T-cell (primary cell): ENCODE results near the gene LARGE1. TPM values are rescaled to one million over a fixed set of nuclear protein-coding genes. Genes with fewer than 3 reads are reported as not detected.

Experiments used
- ATAC-seq, 4 experiments: fragments of 200-7000 bp in 3 of 4; fragments of 150-1000 bp in 1 of 4; cut with Tn5 transposase; replicated peaks in 1 of 4; 1 replicate in 3 of 4; 2 replicates in 1 of 4; pipeline ENCODE4 v1.10.0; 2021; ENCODE audit warnings: moderate library complexity in 3 of 4, mild to moderate bottlenecking in 2 of 4, moderate number of reproducible peaks in 1 of 4
- CTCF ChIA-PET, 2 donors: fragments of 300-600 bp; sonication (Branson Sonifier 250); formaldehyde crosslinking; loops; one replicate each; lab custom pipeline; 2022; ENCODE audit warnings: antibody characterized with exemption in 2 of 2; lab: Charles Lee
- POLR2A ChIA-PET, 2 donors: fragments of 300-600 bp; sonication (Branson Sonifier 250); formaldehyde crosslinking; loops; one replicate each; lab custom pipeline; 2022; ENCODE audit warnings: antibody characterized with exemption in 2 of 2; lab: Charles Lee
- DNase-seq, 35 experiments: peaks; one replicate each; pipeline versions ENCODE4 v3.0.0 to v3.0.0-alpha.2; 2013 to 2023
- H3K27ac ChIP-seq: one replicate; pipeline ENCODE4 v1.5.1; 2013; ENCODE audit warnings: low read length
- H3K27me3 ChIP-seq, 2 experiments: replicated peaks in 1 of 2; 1 replicate in 1 of 2; 2 replicates in 1 of 2; pipeline versions ENCODE4 v1.6.1 to v1.7.0; 2013; ENCODE audit warnings: low read length in 1 of 2, mixed read lengths in 1 of 2; ENCODE audit not compliant: control insufficient read depth in 2 of 2, insufficient read depth in 2 of 2; ENCODE audit errors: extremely low read depth in 1 of 2
- H3K36me3 ChIP-seq, 2 donors: 1 replicate in 1 of 2; 2 replicates in 1 of 2; pipeline versions ENCODE4 v1.6.1 to v1.7.0; 2013; ENCODE audit warnings: low read length in 1 of 2; ENCODE audit not compliant: control insufficient read depth in 2 of 2, insufficient read depth in 1 of 2; ENCODE audit errors: extremely low read depth in 1 of 2
- H3K4me1 ChIP-seq, 2 experiments: 1 replicate in 1 of 2; 2 replicates in 1 of 2; pipeline versions ENCODE4 v1.6.1 to v1.7.0; 2013; ENCODE audit warnings: low read length in 2 of 2, mixed read lengths in 1 of 2; ENCODE audit not compliant: insufficient read depth in 2 of 2, control insufficient read depth in 1 of 2; ENCODE audit errors: extremely low read depth in 1 of 2
- H3K4me3 ChIP-seq, 2 donors: 1 replicate in 1 of 2; 2 replicates in 1 of 2; pipeline versions ENCODE4 v1.5.1 to v1.7.0; 2013; ENCODE audit warnings: mild to moderate bottlenecking in 2 of 2, low read length in 1 of 2, moderate library complexity in 1 of 2; ENCODE audit not compliant: control insufficient read depth in 1 of 2; ENCODE audit errors: extremely low read depth in 1 of 2
- H3K9me3 ChIP-seq: 2 replicates; pipeline ENCODE4 v1.7.0; 2013
- H3K27ac Mint-ChIP-seq, 2 donors: one replicate each; pipeline ENCODE4 v1.8.0; 2020 to 2021; ENCODE audit warnings: mild to moderate bottlenecking in 2 of 2, mixed read lengths in 2 of 2
- H3K27me3 Mint-ChIP-seq, 2 donors: one replicate each; pipeline ENCODE4 v1.8.0; 2021 to 2022; ENCODE audit warnings: mixed read lengths in 2 of 2
- H3K36me3 Mint-ChIP-seq: one replicate; pipeline ENCODE4 v1.8.0; 2021; ENCODE audit warnings: mixed read lengths
- H3K4me1 Mint-ChIP-seq, 3 donors: one replicate each; pipeline ENCODE4 v1.8.0; 2020 to 2022; ENCODE audit warnings: mixed read lengths in 3 of 3, mild to moderate bottlenecking in 1 of 3
- H3K4me3 Mint-ChIP-seq, 3 donors: one replicate each; pipeline ENCODE4 v1.8.0; 2020 to 2022; ENCODE audit warnings: mild to moderate bottlenecking in 3 of 3, mixed read lengths in 3 of 3, moderate library complexity in 3 of 3
- H3K9me3 Mint-ChIP-seq, 3 donors: one replicate each; pipeline ENCODE4 v1.8.0; 2020 to 2022; ENCODE audit warnings: mixed read lengths in 3 of 3
- WGBS: methylation state at CpG from one replicate; pipeline ENCODE4 v1.1.5; 2013; ENCODE audit warnings: missing lambda C conversion rate; ENCODE audit not compliant: insufficient coverage; 5-methylcytosine and 5-hydroxymethylcytosine counted together
- total RNA-seq, 35 experiments: library from RNA in 6 of 35; stranded (reverse) in 6 of 35; fragments of 120-200 nt in 1 of 35; gene quantifications; one replicate each; pipeline versions ENCODE4 v1.2.1 to v1.2.4 and lab custom pipeline; 2013 to 2026

LARGE1 gene
- total RNA-seq, 5 donors from 2014 or later (not counting 1 experiment from before 2014, with no cell fraction given): 0.53 to 6.1 (median 3.0) TPM

- Histone ChIP-seq H3K4me3 (no peak overlapping the region), H3K36me3 (no peaks in the 10 kb centered on the region), H3K4me1 (no peaks in the 10 kb centered on the region), H3K27me3 (peaks cover 0 to 2% of the 10 kb centered on the region in 2 experiments), H3K9me3 (no peaks in the 10 kb centered on the region), H3K27ac (no peak overlapping the region)
- CTCF ChIA-PET: no interaction called here
- no peak for ATAC-seq
- POLR2A ChIA-PET: no interaction called here
- Mint-ChIP-seq H3K4me1 (no peaks in the 10 kb centered on the region), H3K27me3 (no peaks in the 10 kb centered on the region), H3K36me3 (no peaks in the 10 kb centered on the region), H3K9me3 (peaks cover 2 to 25% (median 14%) of the 10 kb centered on the region in 3 donors), H3K4me3 (no peak overlapping the region), H3K27ac (no peak overlapping the region)
- WGBS: 54% methylated on average over 3 of the region's 3 CpGs
- no peak for DNase-seq
These were observed 194.0 kb downstream of the LARGE1 start for GRCh38 chr22:33726294-33726734.

- Mint-ChIP-seq H3K27ac (no peak overlapping the region), H3K36me3 (no peaks in the 10 kb centered on the region), H3K4me3 (no peak overlapping the region), H3K27me3 (no peaks in the 10 kb centered on the region), H3K9me3 (peaks cover 0 to 22% (median 12%) of the 10 kb centered on the region in 3 donors), H3K4me1 (no peaks in the 10 kb centered on the region)
- DNase-seq (no peak), ATAC-seq (no peak)
- Histone ChIP-seq H3K36me3 (no peaks in the 10 kb centered on the region), H3K4me3 (no peak overlapping the region), H3K27ac (no peak overlapping the region), H3K27me3 (peaks cover 0 to 2% of the 10 kb centered on the region in 2 experiments), H3K9me3 (no peaks in the 10 kb centered on the region), H3K4me1 (no peaks in the 10 kb centered on the region)
- WGBS: 36% methylated on average over 6 of the region's 11 CpGs
- CTCF ChIA-PET: no interaction called here
- POLR2A ChIA-PET: no interaction called here
These were observed 196.4 kb downstream of the LARGE1 start for GRCh38 chr22:33723915-33724314.

GRCh38 chr22:33722816-33723215, 197.5 kb downstream of the LARGE1 start:
- ChIA-PET CTCF (no interaction called here), POLR2A (no interaction called here)
- ATAC-seq (no peak), DNase-seq (no peak)
- no peaks in the 10 kb centered on the region for H3K27me3 Mint-ChIP-seq
- H3K4me3 Mint-ChIP-seq: no peak overlapping the region
- WGBS: 77% methylated on average over 3 of the region's 9 CpGs
- Histone ChIP-seq H3K36me3 (no peaks in the 10 kb centered on the region), H3K9me3 (no peaks in the 10 kb centered on the region), H3K27me3 (peaks cover 0 to 2% of the 10 kb centered on the region in 2 experiments), H3K27ac (no peak overlapping the region), H3K4me1 (no peaks in the 10 kb centered on the region), H3K4me3 (no peak overlapping the region)
- no peaks in the 10 kb centered on the region for H3K36me3 Mint-ChIP-seq
- H3K27ac Mint-ChIP-seq: no peak overlapping the region
- H3K9me3 Mint-ChIP-seq: peaks cover 0 to 22% (median 12%) of the 10 kb centered on the region in 3 donors
- H3K4me1 Mint-ChIP-seq: no peaks in the 10 kb centered on the region

- ChIA-PET POLR2A (no interaction called here), CTCF (no interaction called here)
- no peaks in the 10 kb centered on the region for H3K27me3 Mint-ChIP-seq
- no peaks in the 10 kb centered on the region for H3K9me3 ChIP-seq
- no peaks in the 10 kb centered on the region for H3K4me1 ChIP-seq
- peaks cover 0 to 2% of the 10 kb centered on the region in 2 experiments for H3K27me3 ChIP-seq
- no peaks in the 10 kb centered on the region for H3K36me3 ChIP-seq
- no peak overlapping the region for H3K4me3 ChIP-seq
- no peak overlapping the region for H3K4me3 Mint-ChIP-seq
- 70% methylated on average over 2 of the region's 9 CpGs for WGBS
- DNase-seq (no peak), ATAC-seq (no peak)
- H3K27ac ChIP-seq: no peak overlapping the region
- no peak overlapping the region for H3K27ac Mint-ChIP-seq
- peaks cover 5 to 27% (median 21%) of the 10 kb centered on the region in 3 donors for H3K9me3 Mint-ChIP-seq
- no peaks in the 10 kb centered on the region for H3K36me3 Mint-ChIP-seq
- no peaks in the 10 kb centered on the region for H3K4me1 Mint-ChIP-seq
These were observed 200.0 kb downstream of the LARGE1 start for GRCh38 chr22:33720166-33720878.

GRCh38 chr22:33717694-33718396, 202.4 kb downstream of the LARGE1 start:
- POLR2A ChIA-PET: no interaction called here
- Mint-ChIP-seq H3K36me3 (no peaks in the 10 kb centered on the region), H3K27ac (no peak overlapping the region)

GRCh38 chr22:33715237-33715985, 204.9 kb downstream of the LARGE1 start:
- no peak overlapping the region for H3K27ac Mint-ChIP-seq

More at GRCh38 chr22:33717694-33718396, 202.4 kb downstream of the LARGE1 start:
- CTCF ChIA-PET: no interaction called here
- Histone ChIP-seq H3K4me1 (no peaks in the 10 kb centered on the region), H3K27me3 (no peaks in the 10 kb centered on the region), H3K36me3 (no peaks in the 10 kb centered on the region), H3K9me3 (no peaks in the 10 kb centered on the region), H3K4me3 (no peak overlapping the region), H3K27ac (no peak overlapping the region)
- ATAC-seq: no peak
- Mint-ChIP-seq H3K27me3 (no peaks in the 10 kb centered on the region), H3K9me3 (peaks cover 14 to 36% (median 25%) of the 10 kb centered on the region in 3 donors), H3K4me3 (no peak overlapping the region), H3K4me1 (no peaks in the 10 kb centered on the region)
- WGBS: 79% methylated on average over 4 of the region's 5 CpGs
- DNase-seq: no peak

More at GRCh38 chr22:33715237-33715985, 204.9 kb downstream of the LARGE1 start:
- Histone ChIP-seq H3K9me3 (no peaks in the 10 kb centered on the region), H3K4me1 (no peaks in the 10 kb centered on the region), H3K27ac (no peak overlapping the region), H3K27me3 (no peaks in the 10 kb centered on the region), H3K4me3 (no peak overlapping the region), H3K36me3 (no peaks in the 10 kb centered on the region)
- DNase-seq: no peak
- no peak overlapping the region for H3K4me3 Mint-ChIP-seq
- peaks cover 19 to 40% (median 20%) of the 10 kb centered on the region in 3 donors for H3K9me3 Mint-ChIP-seq
- no peaks in the 10 kb centered on the region for H3K36me3 Mint-ChIP-seq
- ATAC-seq: no peak
- H3K4me1 Mint-ChIP-seq: no peaks in the 10 kb centered on the region
- CTCF ChIA-PET: no interaction called here
- WGBS: 85% methylated on average over 7 of the region's 9 CpGs
- POLR2A ChIA-PET: interaction anchor here in 1 of 2 donors (0.6 kb wide), 1 partner anchor 111 kb away, joined by 3 read pairs; no protein-coding TSS in a partner anchor
- no peaks in the 10 kb centered on the region for H3K27me3 Mint-ChIP-seq
